Loucy (cell line): Measurements from ENCODE around the gene DES.

Experiments
- H2AFZ ChIP-seq: fragments of 200-600 bp; sonication (generic); 2 replicates; pipeline ENCODE4 v1.6.0; 2016; ENCODE audit warnings: antibody characterized with exemption, mild to moderate bottlenecking, low read length, moderate library complexity
- H3F3A ChIP-seq: fragments of 200-600 bp; 2 replicates; pipeline ENCODE4 v1.6.0; 2016; ENCODE audit warnings: antibody characterized with exemption, low read depth, mild to moderate bottlenecking
- H3K27me3 ChIP-seq: fragments of 200-600 bp; sonication (generic); 2 replicates; pipeline ENCODE4 v1.6.1; 2014; ENCODE audit warnings: low read length, mild to moderate bottlenecking; ENCODE audit not compliant: insufficient read depth, poor library complexity, severe bottlenecking
- H3K36me3 ChIP-seq: fragments of 200-600 bp; sonication (generic); 2 replicates; pipeline ENCODE4 v1.6.1; 2016; ENCODE audit warnings: low read length; ENCODE audit not compliant: insufficient read depth
- H3K4me1 ChIP-seq: fragments of 200-600 bp; sonication (generic); 2 replicates; pipeline ENCODE4 v1.5.1; 2014; ENCODE audit warnings: low read length, mild to moderate bottlenecking; ENCODE audit not compliant: insufficient read depth, poor library complexity, severe bottlenecking
- H3K4me2 ChIP-seq: fragments of 200-600 bp; sonication (generic); 2 replicates; pipeline ENCODE4 v1.6.0; 2014; ENCODE audit warnings: antibody characterized with exemption, low read length, low read depth, mild to moderate bottlenecking; ENCODE audit not compliant: poor library complexity, severe bottlenecking
- H3K4me3 ChIP-seq: fragments of 200-600 bp; sonication (generic); 2 replicates; pipeline ENCODE4 v1.5.1; 2014; ENCODE audit warnings: low read length, mild to moderate bottlenecking, mixed read lengths; ENCODE audit not compliant: poor library complexity, severe bottlenecking
- H3K79me2 ChIP-seq: fragments of 200-600 bp; sonication (generic); 2 replicates; pipeline ENCODE4 v1.6.1; 2014; ENCODE audit warnings: low read length; ENCODE audit not compliant: insufficient read depth
- H3K9ac ChIP-seq: fragments of 200-600 bp; sonication (generic); 2 replicates; pipeline ENCODE4 v1.6.0; 2014; ENCODE audit warnings: mild to moderate bottlenecking, low read depth, low read length, moderate library complexity; ENCODE audit not compliant: poor library complexity, severe bottlenecking
- H3K9me2 ChIP-seq: fragments of 200-600 bp; sonication (generic); replicated peaks from 2 replicates; pipeline ENCODE4 v1.6.1; 2016; ENCODE audit warnings: low read depth, low read length, mixed read lengths
- H3K9me3 ChIP-seq: fragments of 200-600 bp; sonication (generic); 2 replicates; pipeline ENCODE4 v1.6.1; 2014; ENCODE audit warnings: mild to moderate bottlenecking, antibody characterized with exemption, low read length, low read depth; ENCODE audit not compliant: insufficient read depth
- H4K20me1 ChIP-seq: fragments of 200-600 bp; sonication (generic); 2 replicates; pipeline ENCODE4 v1.6.0; 2014; ENCODE audit warnings: antibody characterized with exemption, low read length, mild to moderate bottlenecking; ENCODE audit not compliant: insufficient read depth, poor library complexity, severe bottlenecking
- EZH2phosphoT487 ChIP-seq: fragments of 200-600 bp; IDR thresholded peaks from 2 replicates; pipeline ENCODE4 v1.6.1; 2018; ENCODE audit warnings: antibody characterized with exemption, mild to moderate bottlenecking, moderate library complexity, borderline replicate concordance
- TF ChIP-seq, protein P1 (sequence below): fragments of 200-600 bp; sonication (generic); conservative IDR thresholded peaks from 2 replicates; pipeline ENCODE4 v1.5.1; 2014; ENCODE audit warnings: mild to moderate bottlenecking, antibody characterized with exemption, low read length

The DES gene

DNA sequence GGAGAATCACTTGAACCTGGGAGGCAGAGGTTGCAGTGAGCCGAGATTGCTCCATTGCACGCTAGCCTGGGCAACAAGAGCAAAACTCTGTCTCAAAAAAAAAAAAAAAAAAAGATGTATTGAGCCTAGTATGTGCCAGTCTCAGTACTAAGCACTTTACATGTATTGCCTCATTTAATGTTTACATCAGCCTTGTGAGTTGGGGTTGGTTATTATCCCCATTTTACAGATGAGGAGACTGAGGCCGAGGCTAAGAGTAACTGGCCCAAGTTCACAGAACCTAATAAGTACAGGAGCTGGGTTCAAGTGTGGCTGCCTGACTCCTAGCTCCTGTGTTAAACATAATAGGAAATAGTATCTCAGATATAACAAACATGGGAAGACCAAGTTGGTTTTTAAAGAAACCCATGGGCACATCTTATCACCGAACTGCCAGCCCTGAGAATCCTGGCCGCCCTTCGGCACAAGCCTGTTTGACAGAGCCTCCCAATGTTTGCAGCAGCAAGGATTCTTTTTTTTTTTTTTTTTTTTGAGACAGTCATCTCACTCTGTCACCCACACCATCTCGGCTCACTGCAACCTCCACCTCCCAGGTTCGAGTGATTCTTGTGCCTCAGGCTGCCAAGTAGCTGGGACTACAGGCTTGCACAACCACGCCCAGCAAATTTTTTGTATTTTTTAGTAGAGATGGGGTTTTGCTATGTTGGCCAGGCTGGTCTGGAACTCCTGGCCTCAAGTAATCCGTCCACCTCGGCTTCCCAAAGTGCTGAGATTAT lies 56.3 kb downstream of the DES start:
- Histone ChIP-seq H3K36me3 (no peaks in the 10 kb centered on the region), H3K27me3 (no peaks in the 10 kb centered on the region), H3K9me3 (no peaks in the 10 kb centered on the region), H4K20me1 (no peaks in the 10 kb centered on the region), H3K79me2 (no peaks in the 10 kb centered on the region), H3K4me2 (no peak overlapping the region), H2AFZ (no peak overlapping the region), H3K9ac (no peak overlapping the region), H3K4me1 (no peaks in the 10 kb centered on the region), H3K4me3 (no peak overlapping the region), H3F3A (no peaks in the 10 kb centered on the region), H3K9me2 (no peaks in the 10 kb centered on the region)
- no peak for TF ChIP-seq EZH2phosphoT487
- TF ChIP-seq, protein P1, sequence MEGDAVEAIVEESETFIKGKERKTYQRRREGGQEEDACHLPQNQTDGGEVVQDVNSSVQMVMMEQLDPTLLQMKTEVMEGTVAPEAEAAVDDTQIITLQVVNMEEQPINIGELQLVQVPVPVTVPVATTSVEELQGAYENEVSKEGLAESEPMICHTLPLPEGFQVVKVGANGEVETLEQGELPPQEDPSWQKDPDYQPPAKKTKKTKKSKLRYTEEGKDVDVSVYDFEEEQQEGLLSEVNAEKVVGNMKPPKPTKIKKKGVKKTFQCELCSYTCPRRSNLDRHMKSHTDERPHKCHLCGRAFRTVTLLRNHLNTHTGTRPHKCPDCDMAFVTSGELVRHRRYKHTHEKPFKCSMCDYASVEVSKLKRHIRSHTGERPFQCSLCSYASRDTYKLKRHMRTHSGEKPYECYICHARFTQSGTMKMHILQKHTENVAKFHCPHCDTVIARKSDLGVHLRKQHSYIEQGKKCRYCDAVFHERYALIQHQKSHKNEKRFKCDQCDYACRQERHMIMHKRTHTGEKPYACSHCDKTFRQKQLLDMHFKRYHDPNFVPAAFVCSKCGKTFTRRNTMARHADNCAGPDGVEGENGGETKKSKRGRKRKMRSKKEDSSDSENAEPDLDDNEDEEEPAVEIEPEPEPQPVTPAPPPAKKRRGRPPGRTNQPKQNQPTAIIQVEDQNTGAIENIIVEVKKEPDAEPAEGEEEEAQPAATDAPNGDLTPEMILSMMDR, result no peak

DNA sequence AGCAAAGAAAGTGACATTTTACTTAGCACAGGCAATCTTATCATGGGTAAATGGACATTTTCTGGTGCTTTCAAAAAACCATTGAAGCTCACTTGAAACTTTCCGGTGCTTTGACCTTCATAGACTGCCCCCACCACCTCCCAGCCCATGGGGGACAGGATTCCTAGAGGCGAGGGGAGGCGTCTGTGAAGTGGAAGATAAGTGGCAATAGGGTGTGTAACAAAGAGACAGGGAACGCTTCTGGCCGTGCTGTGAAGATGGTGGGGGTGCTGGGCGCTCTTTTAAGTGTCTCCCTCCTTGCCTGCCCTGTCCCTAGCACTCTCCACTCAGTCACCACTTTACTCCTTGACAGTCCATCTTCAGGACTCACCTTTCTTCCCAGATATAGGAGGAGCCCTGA lies 57.1 kb downstream of the DES start:
- H3K36me3 ChIP-seq, result no peaks in the 10 kb centered on the region
- H3K9me2 ChIP-seq, result no peaks in the 10 kb centered on the region
- H3K9ac ChIP-seq, result no peak overlapping the region
- no peaks in the 10 kb centered on the region for H4K20me1 ChIP-seq
- H3K4me1 ChIP-seq, result no peaks in the 10 kb centered on the region
- H3K4me2 ChIP-seq, result no peak overlapping the region
- H3K79me2 ChIP-seq, result no peaks in the 10 kb centered on the region
- no peaks in the 10 kb centered on the region for H3F3A ChIP-seq
- H3K4me3 ChIP-seq, result no peak overlapping the region
- H3K9me3 ChIP-seq, result no peaks in the 10 kb centered on the region
- no peaks in the 10 kb centered on the region for H3K27me3 ChIP-seq
- H2AFZ ChIP-seq, result no peak overlapping the region
- TF ChIP-seq EZH2phosphoT487, result no peak
- TF ChIP-seq, protein P1, result no peak

DNA sequence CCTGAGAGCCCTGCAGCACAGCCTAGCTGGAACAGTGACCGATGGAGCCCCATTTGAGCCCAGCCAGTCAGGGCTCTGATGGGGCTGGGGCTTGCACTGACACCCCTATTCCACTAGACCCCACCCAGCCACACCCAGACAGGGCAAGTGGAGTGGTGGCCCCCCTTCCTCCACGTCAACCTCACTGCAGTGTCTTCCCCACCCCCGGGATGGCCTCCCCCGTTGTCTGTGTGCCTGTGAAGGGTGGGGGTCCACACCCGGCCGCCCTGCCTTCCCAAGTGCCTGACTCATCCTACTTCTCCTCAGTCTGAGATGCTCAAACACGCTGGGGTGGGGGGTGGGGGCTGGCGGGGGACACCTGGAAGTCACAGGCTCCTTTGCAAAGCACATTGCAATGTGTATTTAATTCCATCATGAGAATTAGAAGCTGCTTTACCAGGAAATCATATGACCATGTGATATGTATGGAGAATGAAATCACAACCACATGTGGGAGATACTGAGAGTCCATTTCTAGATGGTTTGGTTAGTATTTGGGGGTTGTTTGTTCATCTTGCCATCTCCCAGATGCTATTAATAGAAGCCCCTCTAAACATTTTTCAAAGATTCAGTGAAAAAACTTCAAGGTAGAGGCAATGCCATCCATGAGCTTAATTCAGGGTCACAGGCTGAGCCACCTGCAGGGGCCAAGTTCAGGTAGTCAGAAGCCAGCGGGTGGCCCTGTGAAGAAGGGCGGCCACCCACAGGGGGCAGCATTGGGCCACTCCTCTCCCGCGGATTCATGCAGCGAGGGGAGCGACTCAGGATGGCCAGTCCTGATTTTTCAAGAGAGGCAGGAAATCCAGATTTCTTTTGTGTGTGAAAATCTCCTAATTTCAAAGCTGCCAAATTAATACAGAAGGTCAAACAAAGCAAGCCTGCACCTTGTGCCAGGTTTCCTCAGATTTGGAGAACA lies 57.8 kb downstream of the DES start:
- H3K4me2 ChIP-seq, result no peak overlapping the region

More for the DNA sequence above, 57.8 kb downstream of the DES start:
- H2AFZ ChIP-seq, result no peak overlapping the region
- no peaks in the 10 kb centered on the region for H3K36me3 ChIP-seq
- no peaks in the 10 kb centered on the region for H3K79me2 ChIP-seq
- TF ChIP-seq, protein P1, result peak; percentile 90
- TF ChIP-seq EZH2phosphoT487, result no peak
- no peaks in the 10 kb centered on the region for H3K4me1 ChIP-seq
- no peak overlapping the region for H3K4me3 ChIP-seq
- H3F3A ChIP-seq, result no peaks in the 10 kb centered on the region
- H3K9ac ChIP-seq, result no peak overlapping the region
- no peaks in the 10 kb centered on the region for H4K20me1 ChIP-seq
- H3K9me2 ChIP-seq, result no peaks in the 10 kb centered on the region
- H3K27me3 ChIP-seq, result no peaks in the 10 kb centered on the region
- H3K9me3 ChIP-seq, result no peaks in the 10 kb centered on the region
